Breast epithelium (tissue), 3 donors: ENCODE data around the gene KANSL3.

Experiments
- CTCF ChIP-seq, 3 donors: fragments of 450-650 bp; IDR thresholded peaks; one replicate each; pipeline ENCODE4 v1.5.1; 2016 to 2017; ENCODE audit warnings: antibody characterized with exemption in 3 of 3, mild to moderate bottlenecking in 3 of 3, moderate library complexity in 3 of 3
- POLR2A ChIP-seq: fragments of 450-650 bp; IDR thresholded peaks from one replicate; pipeline ENCODE4 v1.6.1; 2016; ENCODE audit warnings: antibody characterized with exemption, mild to moderate bottlenecking, moderate library complexity
- POLR2AphosphoS5 ChIP-seq, 3 donors: sonication (generic); formaldehyde crosslinking; IDR thresholded peaks; one replicate each; pipeline ENCODE4 v1.6.1; 2017; ENCODE audit warnings: antibody characterized with exemption in 3 of 3

GRCh38 chr2:96651793-96652192, 13.7 kb upstream of the KANSL3 start:
- no peak for TF ChIP-seq CTCF (IDR thresholded peaks at IDR 0.05)
- no peak for TF ChIP-seq POLR2A
- no peak for TF ChIP-seq POLR2AphosphoS5 (IDR thresholded peaks at IDR 0.05)
